NT2/D1 (cell line): ENCODE results near the gene ATP10A.

Source experiments
- SUZ12 ChIP-seq: IDR thresholded peaks from 2 replicates; pipeline ENCODE4 v1.6.1; 2011; ENCODE audit not compliant: insufficient read length, insufficient read depth; ENCODE audit errors: extremely low read depth
- YY1 ChIP-seq: IDR thresholded peaks from 2 replicates; pipeline ENCODE4 v1.6.1; 2011; ENCODE audit not compliant: insufficient read length, insufficient read depth
- ZNF274 ChIP-seq: IDR thresholded peaks from 2 replicates; pipeline ENCODE4 v1.6.1; 2011; ENCODE audit warnings: mild to moderate bottlenecking, low read depth, low read length

DNA sequence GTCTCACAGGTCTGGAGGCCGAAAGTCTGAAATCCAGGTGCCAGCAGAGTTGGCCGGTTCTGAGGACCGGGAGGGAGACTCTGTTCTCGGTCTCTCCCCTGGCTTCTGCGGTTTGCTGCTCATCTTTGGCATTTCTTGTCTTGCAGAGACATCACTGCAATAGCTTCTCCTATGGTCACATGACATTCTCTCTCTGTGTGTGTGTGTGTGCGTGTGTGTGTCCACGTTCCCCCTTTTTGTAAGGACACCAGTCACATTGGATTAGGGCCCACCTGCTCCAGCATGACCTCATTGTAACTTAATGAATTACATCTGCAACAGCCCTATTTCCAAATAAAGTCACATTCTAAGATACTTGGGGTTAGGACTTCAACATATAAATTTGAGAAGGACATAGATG lies 12.4 kb upstream of the ATP10A start:
- TF ChIP-seq YY1 (no peak), SUZ12 (no peak), ZNF274 (no peak)
